ENCODE data around the gene GBF1. TPM values are rescaled to one million over a fixed set of nuclear protein-coding genes. Genes with fewer than 3 reads are reported as not detected.

The GBF1 gene
- total and polyA plus RNA-seq, 2 of the 13 experiments (the other 11 are each of a cell fraction or from before 2014, with no cell fraction given), result 17.1 to 21.9 TPM

DNA sequence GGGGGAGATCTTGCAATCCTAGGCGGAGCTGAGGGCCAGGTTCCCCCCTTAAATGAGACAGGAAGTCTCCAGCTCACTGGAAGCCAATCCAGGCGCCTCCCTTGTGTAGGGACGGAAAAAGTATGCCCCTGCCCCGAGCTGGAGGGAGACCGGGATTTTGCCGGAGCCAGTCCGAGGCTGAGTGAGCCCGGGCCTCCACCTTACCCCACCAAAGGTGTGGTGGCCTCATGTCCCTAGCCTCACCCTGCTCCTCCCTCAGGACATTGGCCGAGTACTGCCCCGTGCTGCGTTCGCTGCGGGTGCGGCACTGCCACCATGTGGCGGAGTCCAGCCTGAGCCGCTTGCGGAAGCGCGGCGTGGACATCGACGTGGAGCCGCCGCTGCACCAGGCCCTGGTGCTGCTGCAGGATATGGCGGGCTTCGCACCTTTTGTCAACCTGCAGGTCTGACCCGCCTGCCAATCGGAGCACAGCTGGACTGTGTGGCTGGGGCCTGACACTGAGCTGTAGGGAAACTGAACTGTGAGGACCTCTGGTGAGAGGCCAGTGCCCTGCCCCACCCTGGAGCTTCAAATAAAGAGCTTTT lies 177.3 kb downstream of the GBF1 start (continued):
- TF ChIP-seq ZFP82 (CRISPR knock-in tag; IDR thresholded peaks at IDR 0.05; ENCODE audit: borderline replicate concordance) (peak; percentile 21; the same call in 1 of the 2 replicates), ZNF737 (CRISPR knock-in tag; IDR thresholded peaks at IDR 0.05; ENCODE audit: borderline replicate concordance) (0 out of 2 replicates have a peak, but pooled peaks have one; percentile 70), ZNF629 (CRISPR knock-in tag; conservative IDR thresholded peaks at IDR 0.05) (peak; percentile 22; the same call in 1 of the 2 replicates), NBN (conservative IDR thresholded peaks at IDR 0.05) (no peak), ZNF564 (CRISPR knock-in tag; IDR thresholded peaks at IDR 0.05) (peak; percentile 83), HNRNPL (IDR thresholded peaks at IDR 0.05; ENCODE audit: low read depth, low read length) (0 out of 2 replicates have a peak, but pooled peaks have one; percentile 36), ZNF652 (CRISPR knock-in tag; IDR thresholded peaks at IDR 0.05; ENCODE audit: borderline replicate concordance, low read depth) (no peak; the same call in 1 of the 2 replicates), FOXA1 (IDR thresholded peaks at IDR 0.05) (no peak), FOXA1 (CRISPR knock-in tag; IDR thresholded peaks at IDR 0.05) (peak; percentile 50; the same call in 1 of the 2 replicates), FIP1L1 (IDR thresholded peaks at IDR 0.05; ENCODE audit: borderline replicate concordance, insufficient read depth, low read depth, low read length) (no peak), RBM39 (IDR thresholded peaks at IDR 0.05; ENCODE audit: low read depth, low read length, poor library complexity, severe bottlenecking) (no peak), ARNTL (CRISPR knock-in tag; IDR thresholded peaks at IDR 0.05) (peak; percentile 79), HDAC1 (CRISPR knock-in tag; IDR thresholded peaks at IDR 0.05) (peak; percentile 94), ESRRA (CRISPR knock-in tag; IDR thresholded peaks at IDR 0.05; ENCODE audit: low read depth) (peak; percentile 49; the same call in 1 of the 2 replicates), ZNF383 (CRISPR knock-in tag; IDR thresholded peaks at IDR 0.05; ENCODE audit: borderline replicate concordance) (0 out of 2 replicates have a peak, but pooled peaks have one; percentile 43), SP140L (CRISPR knock-in tag; IDR thresholded peaks at IDR 0.05; ENCODE audit: borderline replicate concordance) (0 out of 2 replicates have a peak, but pooled peaks have one; percentile 84), BRD4 (CRISPR knock-in tag; IDR thresholded peaks at IDR 0.05) (peak; percentile 89), ZNF333 (CRISPR knock-in tag; IDR thresholded peaks at IDR 0.05; ENCODE audit: borderline replicate concordance) (no peak; the same call in 1 of the 2 replicates), ZNF264 (CRISPR knock-in tag; IDR thresholded peaks at IDR 0.05) (0 out of 2 replicates have a peak, but pooled peaks have one; percentile 60), ERF (CRISPR knock-in tag; IDR thresholded peaks at IDR 0.05) (peak; percentile 87), MIER3 (CRISPR knock-in tag; IDR thresholded peaks at IDR 0.05; ENCODE audit: borderline replicate concordance) (peak; percentile 85), U2AF2 (IDR thresholded peaks at IDR 0.05; ENCODE audit: low read depth, low read length) (no peak), ZNF20 (CRISPR knock-in tag; IDR thresholded peaks at IDR 0.05) (no peak), ZNF644 (CRISPR knock-in tag; IDR thresholded peaks at IDR 0.05; ENCODE audit: low read depth) (peak; percentile 53; the same call in 1 of the 2 replicates), ZNF138 (CRISPR knock-in tag; IDR thresholded peaks at IDR 0.05; ENCODE audit: low read depth) (no peak), ZSCAN21 (CRISPR knock-in tag; IDR thresholded peaks at IDR 0.05; ENCODE audit: borderline replicate concordance) (peak; percentile 89), TBL1XR1 (IDR thresholded peaks at IDR 0.05; ENCODE audit: borderline replicate concordance, low read length, partially characterized antibody) (no peak)
- TF ChIP-seq, protein P1, sequence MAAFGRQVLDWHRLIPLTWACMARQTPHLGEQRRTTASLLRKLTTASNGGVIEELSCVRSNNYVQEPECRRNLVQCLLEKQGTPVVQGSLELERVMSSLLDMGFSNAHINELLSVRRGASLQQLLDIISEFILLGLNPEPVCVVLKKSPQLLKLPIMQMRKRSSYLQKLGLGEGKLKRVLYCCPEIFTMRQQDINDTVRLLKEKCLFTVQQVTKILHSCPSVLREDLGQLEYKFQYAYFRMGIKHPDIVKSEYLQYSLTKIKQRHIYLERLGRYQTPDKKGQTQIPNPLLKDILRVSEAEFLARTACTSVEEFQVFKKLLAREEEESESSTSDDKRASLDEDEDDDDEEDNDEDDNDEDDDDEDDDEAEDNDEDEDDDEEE (CRISPR knock-in tag; IDR thresholded peaks at IDR 0.05), result no peak; the same call in 1 of the 2 replicates
- TF ChIP-seq, protein P2, sequence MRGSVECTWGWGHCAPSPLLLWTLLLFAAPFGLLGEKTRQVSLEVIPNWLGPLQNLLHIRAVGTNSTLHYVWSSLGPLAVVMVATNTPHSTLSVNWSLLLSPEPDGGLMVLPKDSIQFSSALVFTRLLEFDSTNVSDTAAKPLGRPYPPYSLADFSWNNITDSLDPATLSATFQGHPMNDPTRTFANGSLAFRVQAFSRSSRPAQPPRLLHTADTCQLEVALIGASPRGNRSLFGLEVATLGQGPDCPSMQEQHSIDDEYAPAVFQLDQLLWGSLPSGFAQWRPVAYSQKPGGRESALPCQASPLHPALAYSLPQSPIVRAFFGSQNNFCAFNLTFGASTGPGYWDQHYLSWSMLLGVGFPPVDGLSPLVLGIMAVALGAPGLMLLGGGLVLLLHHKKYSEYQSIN (CRISPR knock-in tag; IDR thresholded peaks at IDR 0.05; ENCODE audit: borderline replicate concordance), result no peak
- TF ChIP-seq, protein P3, sequence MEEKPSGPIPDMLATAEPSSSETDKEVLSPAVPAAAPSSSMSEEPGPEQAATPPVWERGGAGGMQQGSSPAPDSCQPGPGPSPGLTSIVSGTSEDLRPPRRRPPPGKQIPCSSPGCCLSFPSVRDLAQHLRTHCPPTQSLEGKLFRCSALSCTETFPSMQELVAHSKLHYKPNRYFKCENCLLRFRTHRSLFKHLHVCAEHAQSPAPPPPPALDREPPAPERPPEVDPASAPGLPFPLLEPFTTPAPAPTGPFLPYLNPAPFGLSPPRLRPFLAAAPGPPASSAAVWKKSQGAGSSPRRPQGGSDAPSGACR (CRISPR knock-in tag; IDR thresholded peaks at IDR 0.05), result no peak
